ENCODE results near the gene PER2. TPM values are rescaled to one million over a fixed set of nuclear protein-coding genes. Genes with fewer than 3 reads are reported as not detected.
"Not testable (repeated sequence)": the region's sequence is repeated elsewhere in the genome, so short reads cannot be mapped to it uniquely, and the experiment has no call there.

The PER2 gene
- total RNA-seq, 1 donor from 2014 or later = 1.2 TPM

GRCh38 chr2:238286987-238287736, 1.2 kb downstream of the PER2 start:
- no peak for DNase-seq (ENCODE audit: low read depth in 2 of 2)

- DNase-seq (ENCODE audit: low read depth in 2 of 2) = peak in 1 of 2 donors; percentile 41
Measured at GRCh38 chr2:238286551-238286950, 1.9 kb downstream of the PER2 start.

GRCh38 chr2:238286095-238286494, 2.3 kb downstream of the PER2 start:
- no peak for DNase-seq (ENCODE audit: low read depth in 2 of 2)

- peak; percentile 39 to 40 for DNase-seq (ENCODE audit: low read depth in 2 of 2)
Measured at GRCh38 chr2:238285653-238286082, 2.7 kb downstream of the PER2 start.

GRCh38 chr2:238284802-238285515, 3.5 kb downstream of the PER2 start:
- DNase-seq (ENCODE audit: low read depth in 2 of 2) = no peak

- no peak for DNase-seq (ENCODE audit: low read depth in 2 of 2)
Measured at GRCh38 chr2:238282861-238283738, 5.3 kb downstream of the PER2 start.

- no peak for DNase-seq (ENCODE audit: low read depth in 2 of 2)
Measured at GRCh38 chr2:238281826-238282480, 6.5 kb downstream of the PER2 start.

- DNase-seq (ENCODE audit: low read depth in 2 of 2) = no peak
Measured at GRCh38 chr2:238280083-238280825, 8.2 kb downstream of the PER2 start.

- DNase-seq (ENCODE audit: low read depth in 2 of 2) = no peak
Measured at GRCh38 chr2:238279324-238279682, 9.1 kb downstream of the PER2 start.

GRCh38 chr2:238278626-238279323, 9.6 kb downstream of the PER2 start:
- DNase-seq (ENCODE audit: low read depth in 2 of 2) = no peak

- DNase-seq (ENCODE audit: low read depth in 2 of 2) = no peak
Measured at GRCh38 chr2:238277695-238278094, 10.7 kb downstream of the PER2 start.

- no peak for DNase-seq (ENCODE audit: low read depth in 2 of 2)
Measured at GRCh38 chr2:238274152-238274865, 14.1 kb downstream of the PER2 start.

GRCh38 chr2:238273433-238273832, 15.0 kb downstream of the PER2 start:
- not testable (repeated sequence) for DNase-seq (ENCODE audit: low read depth in 2 of 2)

- no peak for DNase-seq (ENCODE audit: low read depth in 2 of 2)
Measured at GRCh38 chr2:238272156-238272555, 16.3 kb downstream of the PER2 start.

GRCh38 chr2:238271686-238272085, 16.7 kb downstream of the PER2 start:
- DNase-seq (ENCODE audit: low read depth in 2 of 2) = not testable (repeated sequence)

GRCh38 chr2:238271061-238271554, 17.3 kb downstream of the PER2 start:
- no peak for DNase-seq (ENCODE audit: low read depth in 2 of 2)

GRCh38 chr2:238270606-238271005, 17.8 kb downstream of the PER2 start:
- DNase-seq (ENCODE audit: low read depth in 2 of 2) = no peak

- DNase-seq (ENCODE audit: low read depth in 2 of 2) = no peak
Measured at GRCh38 chr2:238269741-238270140, 18.7 kb downstream of the PER2 start.
